Fibroblast of mammary gland (primary cell): ENCODE results near the gene TSGA10IP.

Experiments
- DNase-seq: peaks from one replicate; pipeline ENCODE4 v3.0.0-alpha.2; 2010; ENCODE audit warnings: low read depth
- H3K4me3 ChIP-seq: 2 replicates; pipeline ENCODE4 v1.5.1; 2011; ENCODE audit warnings: low read depth, mild to moderate bottlenecking, low read length, moderate library complexity; ENCODE audit not compliant: control insufficient read depth
- TF ChIP-seq, protein P1 (sequence below): conservative IDR thresholded peaks from 2 replicates; pipeline ENCODE4 v1.5.1; 2011; ENCODE audit warnings: low read depth, low read length, inconsistent platforms; ENCODE audit not compliant: control insufficient read depth, insufficient read depth

TSGA10IP gene

DNA sequence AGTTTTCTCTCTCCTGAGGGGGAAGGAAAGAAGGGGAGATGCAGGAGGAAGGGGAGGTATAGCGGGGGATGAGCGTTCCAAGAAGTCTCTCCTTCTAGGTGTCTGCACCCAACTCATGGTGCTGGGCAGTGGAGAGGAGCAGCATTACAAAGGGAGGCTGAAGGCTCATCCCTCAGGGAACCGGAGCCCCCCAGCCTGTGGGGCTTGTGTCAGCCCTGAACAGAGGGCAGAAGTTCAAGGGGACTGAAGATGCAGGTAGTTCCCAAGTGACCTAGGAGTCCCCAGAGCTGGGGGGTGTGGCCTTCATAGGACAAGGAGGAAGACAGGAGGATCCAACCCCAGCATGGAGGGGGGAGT, 28.2 kb upstream of the TSGA10IP start:
- no peak for DNase-seq
- peak overlapping the region; percentile 85 for H3K4me3 ChIP-seq
- TF ChIP-seq, protein P1, sequence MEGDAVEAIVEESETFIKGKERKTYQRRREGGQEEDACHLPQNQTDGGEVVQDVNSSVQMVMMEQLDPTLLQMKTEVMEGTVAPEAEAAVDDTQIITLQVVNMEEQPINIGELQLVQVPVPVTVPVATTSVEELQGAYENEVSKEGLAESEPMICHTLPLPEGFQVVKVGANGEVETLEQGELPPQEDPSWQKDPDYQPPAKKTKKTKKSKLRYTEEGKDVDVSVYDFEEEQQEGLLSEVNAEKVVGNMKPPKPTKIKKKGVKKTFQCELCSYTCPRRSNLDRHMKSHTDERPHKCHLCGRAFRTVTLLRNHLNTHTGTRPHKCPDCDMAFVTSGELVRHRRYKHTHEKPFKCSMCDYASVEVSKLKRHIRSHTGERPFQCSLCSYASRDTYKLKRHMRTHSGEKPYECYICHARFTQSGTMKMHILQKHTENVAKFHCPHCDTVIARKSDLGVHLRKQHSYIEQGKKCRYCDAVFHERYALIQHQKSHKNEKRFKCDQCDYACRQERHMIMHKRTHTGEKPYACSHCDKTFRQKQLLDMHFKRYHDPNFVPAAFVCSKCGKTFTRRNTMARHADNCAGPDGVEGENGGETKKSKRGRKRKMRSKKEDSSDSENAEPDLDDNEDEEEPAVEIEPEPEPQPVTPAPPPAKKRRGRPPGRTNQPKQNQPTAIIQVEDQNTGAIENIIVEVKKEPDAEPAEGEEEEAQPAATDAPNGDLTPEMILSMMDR = no peak

DNA sequence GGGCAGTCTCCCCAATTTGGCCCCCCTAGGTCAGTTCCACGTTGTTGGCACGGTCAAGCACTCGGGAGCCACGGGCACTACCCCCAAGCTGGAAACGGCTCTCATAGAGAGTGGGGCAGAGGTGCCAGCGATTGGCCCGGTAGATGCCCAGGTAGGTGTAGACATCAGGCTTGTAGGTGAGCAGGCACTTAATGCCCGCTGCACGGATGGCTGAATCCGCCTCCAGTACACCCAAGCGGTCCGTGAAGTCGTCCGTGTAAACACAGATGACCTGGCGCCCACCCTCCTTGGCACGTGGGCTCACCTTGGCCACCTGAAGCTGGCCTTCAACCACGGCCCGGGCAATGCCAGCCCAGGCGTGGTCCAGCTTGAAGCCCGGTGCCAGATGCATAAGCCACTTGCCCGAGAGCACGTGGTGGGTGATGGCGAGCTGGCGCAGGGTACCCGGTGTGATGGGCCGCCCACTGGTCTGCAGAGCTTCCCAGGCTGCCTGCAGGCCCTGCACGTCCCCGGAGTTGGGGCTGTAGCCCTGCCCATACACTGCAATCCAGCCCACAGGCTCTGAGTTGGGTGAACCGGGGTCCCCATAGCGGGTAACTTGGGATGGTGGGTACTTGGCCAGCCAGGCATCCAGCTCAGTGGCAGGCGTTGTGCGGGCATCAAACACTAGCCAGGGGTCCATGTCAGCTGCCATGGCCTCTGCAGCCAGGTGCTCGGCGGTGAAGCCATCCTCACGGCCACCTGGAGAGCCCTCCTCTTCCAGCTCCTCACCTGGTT, 27.7 kb upstream of the TSGA10IP start:
- peak overlapping the region; percentile 85 for H3K4me3 ChIP-seq
- DNase-seq = no peak

DNA sequence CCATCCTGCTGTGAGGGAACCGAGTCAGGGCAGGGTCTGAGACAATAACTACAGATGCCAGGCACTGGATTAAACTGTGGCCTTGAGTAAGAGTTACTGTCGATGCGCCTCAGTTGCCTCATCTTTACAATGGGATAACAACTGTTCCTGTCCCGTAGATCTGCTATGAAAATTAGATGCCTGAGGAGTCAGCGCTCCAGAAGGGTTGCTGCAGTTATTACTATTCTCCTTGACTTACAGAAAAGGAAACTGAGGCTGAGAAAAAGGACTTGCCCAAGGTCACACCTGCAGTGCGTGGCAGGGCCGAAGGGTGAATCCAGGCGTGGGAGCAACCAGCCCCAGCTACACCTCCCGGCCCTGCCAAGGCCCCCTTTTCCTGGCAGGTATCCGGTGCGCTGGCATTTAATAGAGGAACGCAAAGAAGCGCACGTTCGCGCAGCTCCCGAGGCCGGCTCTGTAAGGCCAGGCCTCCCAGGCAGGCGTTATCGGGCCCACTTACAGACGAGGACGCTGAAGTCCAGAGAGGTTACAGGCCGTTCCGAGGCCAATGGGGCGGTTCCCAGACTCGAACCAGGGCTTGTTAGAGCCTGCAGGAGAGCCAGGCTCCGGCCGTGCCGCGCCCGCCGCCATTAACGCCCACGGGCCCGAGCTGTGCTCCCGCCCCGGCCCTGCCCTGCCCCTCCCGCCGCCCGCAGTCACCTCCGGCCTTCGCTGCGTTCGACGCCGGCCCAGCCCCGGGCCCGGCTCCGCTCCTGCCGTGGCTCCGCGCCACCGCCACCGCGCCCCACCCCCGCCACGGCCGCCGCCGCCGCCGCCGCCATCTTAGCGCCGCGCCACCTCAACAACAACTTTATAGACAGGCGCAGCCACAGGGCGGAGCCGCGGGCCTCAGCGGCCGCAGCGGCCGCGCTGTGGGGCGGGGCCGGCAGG, 26.8 kb upstream of the TSGA10IP start, which contains the start of gene C11orf68:
Gene C11orf68 (minus strand): TSS at position 852 of the 930 bp plus-strand sequence. CDS start 31 bp downstream, at position 821.
- no peak for DNase-seq
- TF ChIP-seq, protein P1 = no peak
- H3K4me3 ChIP-seq = peak within 1 kb of the TSS; percentile 85

More for the DNA sequence above, 27.7 kb upstream of the TSGA10IP start:
- TF ChIP-seq, protein P1 = no peak

DNA sequence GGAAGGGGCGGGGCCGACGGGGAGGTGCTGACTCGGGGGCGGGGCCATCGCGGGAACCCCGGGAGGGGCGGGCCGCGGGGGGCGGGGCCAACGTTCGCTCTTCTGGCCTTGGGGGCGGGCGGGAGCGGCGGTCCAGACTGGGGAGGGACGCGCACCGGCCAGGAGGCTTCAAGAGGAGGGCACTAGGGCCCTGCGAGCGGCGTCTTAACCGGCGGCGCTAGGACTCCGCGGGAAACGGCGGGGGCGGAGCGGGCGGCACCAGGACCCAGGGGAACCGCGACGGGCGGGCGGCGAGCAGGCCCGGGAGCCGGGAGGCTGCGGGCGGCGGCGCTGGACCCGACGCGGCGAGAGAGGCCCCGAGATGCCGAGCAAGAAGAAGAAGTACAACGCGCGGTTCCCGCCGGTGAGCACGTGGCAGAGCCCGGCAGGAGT, 26.1 kb upstream of the TSGA10IP start, which contains the start of gene DRAP1:
Gene DRAP1 (plus strand): TSS at position 286 of the 432 bp plus-strand sequence. CDS start 76 bp downstream, at position 362.
- peak; percentile 96 for DNase-seq
- TF ChIP-seq, protein P1 = no peak
- peak within 1 kb of the TSS; percentile 85 for H3K4me3 ChIP-seq

DNA sequence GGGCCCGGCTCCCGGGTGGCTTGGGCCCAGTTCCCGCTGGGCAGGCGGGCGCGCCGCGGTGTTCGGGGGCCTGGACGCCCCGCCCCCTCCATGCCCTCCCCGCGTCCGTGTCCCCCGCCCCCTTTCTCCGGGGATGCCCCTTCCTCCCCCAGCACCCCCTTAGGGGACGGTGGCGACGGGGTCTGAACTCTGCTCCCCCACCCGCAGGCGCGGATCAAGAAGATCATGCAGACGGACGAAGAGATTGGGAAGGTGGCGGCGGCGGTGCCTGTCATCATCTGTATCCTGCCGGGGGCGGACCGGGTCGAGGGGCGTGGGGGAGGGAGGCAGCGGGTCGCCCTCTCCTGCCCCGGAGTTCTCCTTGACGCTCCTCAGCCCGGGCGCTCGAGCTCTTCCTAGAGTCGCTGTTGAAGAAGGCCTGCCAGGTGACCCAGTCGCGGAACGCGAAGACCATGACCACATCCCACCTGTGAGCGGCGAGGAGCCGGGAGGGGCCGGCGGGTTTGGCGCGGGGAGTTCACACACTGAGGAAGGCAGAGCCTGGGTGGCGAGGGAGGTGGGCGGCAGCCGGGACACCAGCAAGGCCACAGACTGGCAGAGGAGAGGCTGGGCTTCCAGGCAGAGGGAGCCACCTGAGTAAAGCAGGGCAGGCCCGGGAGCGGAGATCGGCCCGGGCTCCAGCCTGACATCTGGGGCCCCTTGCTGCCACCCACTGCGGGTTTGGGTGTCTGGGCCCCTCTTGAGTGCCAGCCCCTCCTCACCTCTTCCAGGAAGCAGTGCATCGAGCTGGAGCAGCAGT, 25.5 kb upstream of the TSGA10IP start:
- DNase-seq = no peak
- H3K4me3 ChIP-seq = peak overlapping the region; percentile 74
- TF ChIP-seq, protein P1 = no peak

DNA sequence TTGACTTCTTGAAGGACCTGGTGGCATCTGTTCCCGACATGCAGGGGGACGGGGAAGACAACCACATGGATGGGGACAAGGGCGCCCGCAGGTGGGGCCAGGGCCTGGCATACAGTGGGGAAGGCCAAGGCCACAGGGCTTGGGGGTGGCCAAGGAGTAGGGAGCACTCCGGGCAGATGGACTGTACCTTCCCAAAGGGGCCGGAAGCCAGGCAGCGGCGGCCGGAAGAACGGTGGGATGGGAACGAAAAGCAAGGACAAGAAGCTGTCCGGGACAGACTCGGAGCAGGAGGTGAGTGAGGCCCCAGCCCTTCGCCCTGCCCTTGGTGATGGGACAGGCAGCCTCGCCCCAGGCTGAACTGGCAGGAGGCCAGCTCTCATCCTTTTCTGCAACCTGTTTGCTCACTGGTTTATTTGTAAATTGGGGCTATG, 24.9 kb upstream of the TSGA10IP start:
- TF ChIP-seq, protein P1 = no peak
- peak overlapping the region; percentile 74 for H3K4me3 ChIP-seq
- no peak for DNase-seq
